HEK293 (cell line): ENCODE data around the gene CCNG1.

Experiments
- CTCF ChIA-PET: fragments of 350-600 bp; formaldehyde crosslinking; extraction: SDS; loops from one replicate; lab custom pipeline; 2021; ENCODE audit warnings: antibody characterized with exemption; lab: Yijun Ruan, JAX
- POLR2A ChIA-PET: fragments of 300-600 bp; formaldehyde crosslinking; extraction: SDS; loops from one replicate; lab custom pipeline; 2020; ENCODE audit warnings: antibody characterized with exemption, inconsistent platforms; lab: Yijun Ruan, JAX
- H3K27ac ChIP-seq: fragments of 200-500 bp; sonication (Bioruptor generic); 2 replicates; pipeline ENCODE4 v1.5.1; 2014; ENCODE audit warnings: low read depth, low read length, control low read depth, inconsistent platforms; ENCODE audit errors: extremely low read depth
- H3K36me3 ChIP-seq, 2 experiments: fragments of 200-500 bp in 1 of 2; sonication (Bioruptor generic) in 1 of 2; 1 replicate in 1 of 2; 2 replicates in 1 of 2; pipeline ENCODE4 v1.5.1; 2014 to 2017; ENCODE audit warnings: inconsistent platforms in 2 of 2, low read length in 2 of 2; ENCODE audit not compliant: control insufficient read depth in 2 of 2, insufficient read depth in 1 of 2
- H3K4me1 ChIP-seq: fragments of 200-500 bp; sonication (Bioruptor generic); 2 replicates; pipeline ENCODE4 v1.5.1; 2014; ENCODE audit warnings: mild to moderate bottlenecking, low read length, inconsistent platforms; ENCODE audit not compliant: control insufficient read depth, insufficient read depth
- H3K4me3 ChIP-seq: 2 replicates; pipeline ENCODE4 v1.5.1; 2011; ENCODE audit warnings: low read depth, mild to moderate bottlenecking, control low read depth, low read length, moderate library complexity
- H3K9me3 ChIP-seq: fragments of 200-500 bp; sonication (Bioruptor generic); 2 replicates; pipeline ENCODE4 v1.5.1; 2014; ENCODE audit warnings: low read depth, low read length, inconsistent platforms; ENCODE audit not compliant: control insufficient read depth, insufficient read depth
- ATF2 ChIP-seq: fragments of 450-650 bp; formaldehyde crosslinking; IDR thresholded peaks from 2 replicates; pipeline ENCODE4 v1.5.1; 2016; ENCODE audit warnings: missing biosample characterization, missing genetic modification characterization, low read depth
- ELK4 ChIP-seq: IDR thresholded peaks from 2 replicates; pipeline ENCODE4 v1.6.1; 2011; ENCODE audit warnings: mild to moderate bottlenecking, low read depth, low read length, borderline replicate concordance
- SP3 ChIP-seq: fragments of 450-650 bp; formaldehyde crosslinking; IDR thresholded peaks from 2 replicates; pipeline ENCODE4 v1.5.1; 2016; ENCODE audit warnings: missing biosample characterization, missing genetic modification characterization
- ZBTB48 ChIP-seq: fragments of 450-650 bp; formaldehyde crosslinking; IDR thresholded peaks from 2 replicates; pipeline ENCODE4 v1.5.1; 2016; ENCODE audit warnings: missing biosample characterization, missing genetic modification characterization
- ZFHX2 ChIP-seq: fragments of 450-650 bp; formaldehyde crosslinking; conservative IDR thresholded peaks from 2 replicates; pipeline ENCODE4 v1.5.1; 2016; ENCODE audit warnings: missing biosample characterization, missing genetic modification characterization
- ZFP41 ChIP-seq: fragments of 450-650 bp; formaldehyde crosslinking; IDR thresholded peaks from 2 replicates; pipeline ENCODE4 v1.5.1; 2016; ENCODE audit warnings: missing biosample characterization, missing genetic modification characterization, borderline replicate concordance
- ZNF155 ChIP-seq: fragments of 450-650 bp; formaldehyde crosslinking; IDR thresholded peaks from 2 replicates; pipeline ENCODE4 v1.5.1; 2016; ENCODE audit warnings: missing biosample characterization, missing genetic modification characterization
- ZNF175 ChIP-seq: fragments of 450-650 bp; formaldehyde crosslinking; IDR thresholded peaks from 2 replicates; pipeline ENCODE4 v1.5.1; 2016; ENCODE audit warnings: missing biosample characterization, missing genetic modification characterization
- ZNF449 ChIP-seq: fragments of 450-650 bp; formaldehyde crosslinking; IDR thresholded peaks from 2 replicates; pipeline ENCODE4 v1.5.1; 2017; ENCODE audit warnings: missing biosample characterization, mild to moderate bottlenecking, missing genetic modification characterization, moderate library complexity
- ZNF488 ChIP-seq: fragments of 450-650 bp; formaldehyde crosslinking; IDR thresholded peaks from 2 replicates; pipeline ENCODE4 v1.5.1; 2016; ENCODE audit warnings: missing biosample characterization, missing genetic modification characterization
- ZNF514 ChIP-seq: fragments of 450-650 bp; formaldehyde crosslinking; IDR thresholded peaks from 2 replicates; pipeline ENCODE4 v1.5.1; 2016; ENCODE audit warnings: missing biosample characterization, missing genetic modification characterization
- ZNF530 ChIP-seq: fragments of 450-650 bp; formaldehyde crosslinking; IDR thresholded peaks from 2 replicates; pipeline ENCODE4 v1.5.1; 2016; ENCODE audit warnings: low read depth, missing biosample characterization, missing genetic modification characterization
- ZNF548 ChIP-seq: fragments of 450-650 bp; formaldehyde crosslinking; IDR thresholded peaks from 2 replicates; pipeline ENCODE4 v1.5.1; 2016; ENCODE audit warnings: missing biosample characterization, missing genetic modification characterization
- ZNF658 ChIP-seq: fragments of 450-650 bp; formaldehyde crosslinking; IDR thresholded peaks from 2 replicates; pipeline ENCODE4; 2016; ENCODE audit warnings: missing biosample characterization, missing genetic modification characterization
- ZNF704 ChIP-seq: fragments of 450-650 bp; formaldehyde crosslinking; IDR thresholded peaks from 2 replicates; pipeline ENCODE4 v1.5.1; 2016; ENCODE audit warnings: missing biosample characterization, missing genetic modification characterization
- ZNF776 ChIP-seq: fragments of 450-650 bp; formaldehyde crosslinking; IDR thresholded peaks from 2 replicates; pipeline ENCODE4 v1.5.0; 2017; ENCODE audit warnings: missing biosample characterization, missing genetic modification characterization, borderline replicate concordance
- ZNF830 ChIP-seq: fragments of 450-650 bp; IDR thresholded peaks from 2 replicates; pipeline ENCODE4 v1.5.0; 2018; ENCODE audit warnings: missing biosample characterization, missing genetic modification characterization, low read depth, mild to moderate bottlenecking, moderate library complexity
- ZSCAN16 ChIP-seq: fragments of 450-650 bp; formaldehyde crosslinking; IDR thresholded peaks from 2 replicates; pipeline ENCODE4 v1.5.1; 2016; ENCODE audit warnings: missing biosample characterization, missing genetic modification characterization
- TF ChIP-seq, protein P1 (sequence below): fragments of 450-650 bp; formaldehyde crosslinking; conservative IDR thresholded peaks from 2 replicates; pipeline ENCODE4 v1.5.1; 2016; ENCODE audit warnings: low read depth, missing biosample characterization, missing genetic modification characterization

The CCNG1 gene

DNA sequence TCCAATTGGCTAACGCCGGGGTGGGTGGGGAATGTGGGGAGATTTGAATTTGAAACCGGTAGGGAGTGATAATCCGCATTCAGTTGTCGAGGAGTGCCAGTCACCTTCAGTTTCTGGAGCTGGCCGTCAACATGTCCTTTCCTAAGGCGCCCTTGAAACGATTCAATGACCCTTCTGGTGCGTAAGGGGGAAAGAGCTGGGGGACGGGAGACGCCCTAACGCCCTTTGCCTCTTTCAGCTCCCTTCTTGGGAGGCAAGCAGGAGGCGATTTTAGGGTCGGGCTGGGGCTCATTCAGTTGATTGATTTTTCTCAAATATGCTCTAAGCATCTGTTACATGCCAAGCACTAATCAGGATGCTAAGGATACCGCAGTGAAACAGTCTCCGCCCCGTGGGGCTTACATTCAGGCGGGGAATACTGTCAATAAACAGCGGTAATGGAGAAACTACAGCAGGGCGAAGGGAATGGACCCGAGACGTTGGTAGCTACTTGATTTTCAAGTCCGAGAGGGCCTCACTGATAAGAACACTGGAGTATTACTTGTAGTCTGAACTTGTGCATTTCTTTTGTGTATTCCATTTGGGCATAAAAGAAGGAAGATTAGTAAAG lies 23.3 kb downstream of the CCNG1 start, which contains the start of gene HMMR (continued):
- TF ChIP-seq, protein P1, sequence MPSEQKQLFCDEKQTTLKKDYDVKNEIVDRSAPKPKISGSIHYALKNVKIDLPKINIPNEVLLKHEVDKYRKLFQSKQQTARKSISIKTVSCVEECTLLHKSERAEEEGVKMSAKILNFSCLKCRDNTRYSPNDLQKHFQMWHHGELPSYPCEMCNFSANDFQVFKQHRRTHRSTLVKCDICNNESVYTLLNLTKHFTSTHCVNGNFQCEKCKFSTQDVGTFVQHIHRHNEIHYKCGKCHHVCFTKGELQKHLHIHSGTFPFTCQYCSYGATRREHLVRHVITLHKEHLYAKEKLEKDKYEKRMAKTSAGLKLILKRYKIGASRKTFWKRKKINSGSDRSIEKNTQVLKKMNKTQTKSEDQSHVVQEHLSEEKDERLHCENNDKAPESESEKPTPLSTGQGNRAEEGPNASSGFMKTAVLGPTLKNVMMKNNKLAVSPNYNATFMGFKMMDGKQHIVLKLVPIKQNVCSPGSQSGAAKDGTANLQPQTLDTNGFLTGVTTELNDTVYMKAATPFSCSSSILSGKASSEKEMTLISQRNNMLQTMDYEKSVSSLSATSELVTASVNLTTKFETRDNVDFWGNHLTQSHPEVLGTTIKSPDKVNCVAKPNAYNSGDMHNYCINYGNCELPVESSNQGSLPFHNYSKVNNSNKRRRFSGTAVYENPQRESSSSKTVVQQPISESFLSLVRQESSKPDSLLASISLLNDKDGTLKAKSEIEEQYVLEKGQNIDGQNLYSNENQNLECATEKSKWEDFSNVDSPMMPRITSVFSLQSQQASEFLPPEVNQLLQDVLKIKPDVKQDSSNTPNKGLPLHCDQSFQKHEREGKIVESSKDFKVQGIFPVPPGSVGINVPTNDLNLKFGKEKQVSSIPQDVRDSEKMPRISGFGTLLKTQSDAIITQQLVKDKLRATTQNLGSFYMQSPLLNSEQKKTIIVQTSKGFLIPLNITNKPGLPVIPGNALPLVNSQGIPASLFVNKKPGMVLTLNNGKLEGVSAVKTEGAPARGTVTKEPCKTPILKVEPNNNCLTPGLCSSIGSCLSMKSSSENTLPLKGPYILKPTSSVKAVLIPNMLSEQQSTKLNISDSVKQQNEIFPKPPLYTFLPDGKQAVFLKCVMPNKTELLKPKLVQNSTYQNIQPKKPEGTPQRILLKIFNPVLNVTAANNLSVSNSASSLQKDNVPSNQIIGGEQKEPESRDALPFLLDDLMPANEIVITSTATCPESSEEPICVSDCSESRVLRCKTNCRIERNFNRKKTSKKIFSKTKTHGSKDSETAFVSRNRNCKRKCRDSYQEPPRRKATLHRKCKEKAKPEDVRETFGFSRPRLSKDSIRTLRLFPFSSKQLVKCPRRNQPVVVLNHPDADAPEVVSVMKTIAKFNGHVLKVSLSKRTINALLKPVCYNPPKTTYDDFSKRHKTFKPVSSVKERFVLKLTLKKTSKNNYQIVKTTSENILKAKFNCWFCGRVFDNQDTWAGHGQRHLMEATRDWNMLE, result no peak
- no peak for TF ChIP-seq ZNF830 (tag by site-specific recombination)
- no peak for TF ChIP-seq ZNF175 (tag by site-specific recombination)
- TF ChIP-seq SP3 (tag by site-specific recombination), result peak; percentile 23

DNA sequence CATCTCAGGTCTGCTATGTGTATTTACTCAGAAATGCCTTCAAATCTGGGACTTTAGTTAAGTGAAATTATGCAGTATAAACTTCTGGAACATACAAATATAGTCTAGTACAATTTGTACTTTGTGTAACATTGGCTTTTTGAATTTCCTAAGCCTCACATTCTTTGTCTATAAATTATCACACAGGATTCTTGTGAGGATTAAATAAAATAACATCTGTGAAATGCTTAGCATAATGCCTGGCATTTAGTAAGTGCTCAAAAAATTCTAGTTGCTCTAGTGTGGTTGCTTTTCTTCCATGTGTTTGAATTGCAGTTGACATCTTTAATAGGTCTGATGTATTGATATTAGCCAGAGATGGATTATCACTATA lies 25.7 kb downstream of the CCNG1 start:
- Histone ChIP-seq H3K36me3 (peaks cover 26 to 28% of the 10 kb centered on the region in 2 experiments), H3K27ac (no peak overlapping the region), H3K4me1 (peaks cover 7% of the 10 kb centered on the region), H3K9me3 (no peaks in the 10 kb centered on the region), H3K4me3 (no peak overlapping the region)
- ChIA-PET POLR2A (interaction anchor here (0.7 kb wide), 1 partner anchor 48 kb away, joined by 5 read pairs; no protein-coding TSS in a partner anchor), CTCF (interaction anchor here (0.6 kb wide), 1 partner anchor 336 kb away, joined by 3 read pairs; no protein-coding TSS in a partner anchor)
- TF ChIP-seq ZNF776 (tag by site-specific recombination), result no peak
- TF ChIP-seq ZNF488 (tag by site-specific recombination), result no peak
- TF ChIP-seq ZNF155 (tag by site-specific recombination), result no peak
- no peak for TF ChIP-seq ZSCAN16 (tag by site-specific recombination)
- TF ChIP-seq ZNF548 (tag by site-specific recombination), result no peak
- no peak for TF ChIP-seq ZBTB48 (tag by site-specific recombination)
- TF ChIP-seq ZNF658, result no peak
- no peak for TF ChIP-seq ZNF704 (tag by site-specific recombination)
- no peak for TF ChIP-seq SP3 (tag by site-specific recombination)
- no peak for TF ChIP-seq ZNF449
- no peak for TF ChIP-seq ZNF514 (tag by site-specific recombination)

- POLR2A ChIA-PET, result interaction anchor here (1.1 kb wide), 1 partner anchor 38 kb away, joined by 3 read pairs; the partner anchor contains the start of gene MAT2B
- H3K36me3 ChIP-seq, result peaks cover 64 to 70% of the 10 kb centered on the region in 2 experiments
- no peak for TF ChIP-seq ZNF530
- TF ChIP-seq ZFHX2 (tag by site-specific recombination), result no peak
- no peak for TF ChIP-seq ZFP41 (tag by site-specific recombination)
- no peak for TF ChIP-seq ELK4
- no peak for TF ChIP-seq ATF2 (tag by site-specific recombination)
These were observed 30.3 kb downstream of the CCNG1 start for GRCh38 chr5:163467682-163468081.

More at GRCh38 chr5:163467682-163468081, 30.3 kb downstream of the CCNG1 start:
- Histone ChIP-seq H3K4me3 (no peak overlapping the region), H3K4me1 (peaks cover 3% of the 10 kb centered on the region; the same call in 1 of the 2 replicates), H3K9me3 (no peaks in the 10 kb centered on the region), H3K27ac (no peak overlapping the region)
- CTCF ChIA-PET, result interaction anchor here (0.6 to 0.8 kb wide), 4 partner anchors 16 to 95 kb away, joined by 3 to 4 read pairs (median 4); no protein-coding TSS in a partner anchor
